NAMALWA (cell line): ENCODE data around the gene AIG1.
"Not testable (repeated sequence)": the region's sequence is repeated elsewhere in the genome, so short reads cannot be mapped to it uniquely, and the experiment has no call there.

ENCODE experiments used
- DNase-seq: peaks from one replicate; pipeline ENCODE4 v3.0.0-alpha.2; 2015; ENCODE audit warnings: low spot score

Gene AIG1

GRCh38 chr6:143332153-143332845, 271.6 kb downstream of the AIG1 start:
- no peak for DNase-seq

GRCh38 chr6:143333081-143333480, 272.4 kb downstream of the AIG1 start:
- DNase-seq: no peak

- DNase-seq: no peak
These were observed 273.2 kb downstream of the AIG1 start for GRCh38 chr6:143333749-143334520.

GRCh38 chr6:143335865-143336264, 275.2 kb downstream of the AIG1 start:
- no peak for DNase-seq

GRCh38 chr6:143336446-143337152, 275.9 kb downstream of the AIG1 start:
- no peak for DNase-seq

GRCh38 chr6:143337201-143337949, 276.7 kb downstream of the AIG1 start:
- DNase-seq: peak; percentile 67

- DNase-seq: no peak
These were observed 278.5 kb downstream of the AIG1 start for GRCh38 chr6:143339223-143339622.

GRCh38 chr6:143345477-143345876, 284.8 kb downstream of the AIG1 start:
- not testable (repeated sequence) for DNase-seq

- no peak for DNase-seq
These were observed 285.3 kb downstream of the AIG1 start for GRCh38 chr6:143346004-143346403.

GRCh38 chr6:143348531-143348930, 287.8 kb downstream of the AIG1 start:
- DNase-seq: no peak

- no peak for DNase-seq
These were observed 288.8 kb downstream of the AIG1 start for GRCh38 chr6:143349530-143349929.

- no peak for DNase-seq
These were observed 295.6 kb downstream of the AIG1 start for GRCh38 chr6:143356101-143356880.

- no peak for DNase-seq
These were observed 296.5 kb downstream of the AIG1 start for GRCh38 chr6:143357152-143357551.

GRCh38 chr6:143357561-143358255, 297.0 kb downstream of the AIG1 start:
- no peak for DNase-seq

- DNase-seq: no peak
These were observed 301.0 kb downstream of the AIG1 start for GRCh38 chr6:143361536-143362191.

- DNase-seq: no peak
These were observed 301.5 kb downstream of the AIG1 start for GRCh38 chr6:143362192-143362558.

GRCh38 chr6:143363299-143363698, 302.6 kb downstream of the AIG1 start:
- DNase-seq: no peak

- no peak for DNase-seq
These were observed 307.7 kb downstream of the AIG1 start for GRCh38 chr6:143368426-143368825.

GRCh38 chr6:143369971-143370370, 309.3 kb downstream of the AIG1 start:
- DNase-seq: no peak

- DNase-seq: no peak
These were observed 310.2 kb downstream of the AIG1 start for GRCh38 chr6:143370812-143371370.
